ENCODE results near the gene C19orf38. TPM values are rescaled to one million over a fixed set of nuclear protein-coding genes. Genes with fewer than 3 reads are reported as not detected.

C19orf38 gene
- total RNA-seq, 1 experiment from 2014 or later: 0.61 TPM

DNA sequence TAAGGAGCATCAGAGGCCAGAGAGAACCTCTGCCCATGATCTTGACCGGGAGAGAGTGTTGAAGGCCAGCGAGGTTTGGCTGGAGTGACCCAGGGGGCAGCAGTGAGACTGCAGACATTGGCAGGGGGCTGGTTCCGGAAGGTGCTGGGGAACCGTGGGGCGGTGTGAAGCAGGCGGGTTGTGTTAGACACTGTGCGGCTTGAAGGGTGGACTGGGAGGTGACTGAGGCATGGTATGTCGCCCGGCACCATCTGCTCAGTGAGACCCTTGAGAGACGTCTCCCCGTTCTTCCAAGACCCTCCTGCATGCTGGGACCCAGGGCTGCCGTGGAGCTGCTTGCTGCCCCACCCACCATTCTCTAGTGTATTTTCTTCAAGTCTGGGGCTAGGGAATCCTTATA, 47.7 kb downstream of the C19orf38 start:
- ChIA-PET CTCF (no interaction called here), POLR2A (no interaction called here)
- Mint-ChIP-seq H3K4me3 (ENCODE audit: unreplicated experiment) (no peak overlapping the region), H3K9me3 (ENCODE audit: unreplicated experiment) (no peaks in the 10 kb centered on the region), H3K36me3 (ENCODE audit: insufficient read depth, unreplicated experiment) (peaks cover 12% of the 10 kb centered on the region), H3K27me3 (ENCODE audit: insufficient read depth, unreplicated experiment) (no peaks in the 10 kb centered on the region), H3K27ac (ENCODE audit: unreplicated experiment) (no peak overlapping the region), H3K4me1 (ENCODE audit: low read depth, unreplicated experiment) (no peaks in the 10 kb centered on the region)
- H3K36me3 ChIP-seq (ENCODE audit: control insufficient read depth, insufficient read depth, low read length): 0 out of 2 replicates have a peak, but pooled peaks cover 1% of the 10 kb centered on the region
- no peak for DNase-seq
- TF ChIP-seq, protein P1, sequence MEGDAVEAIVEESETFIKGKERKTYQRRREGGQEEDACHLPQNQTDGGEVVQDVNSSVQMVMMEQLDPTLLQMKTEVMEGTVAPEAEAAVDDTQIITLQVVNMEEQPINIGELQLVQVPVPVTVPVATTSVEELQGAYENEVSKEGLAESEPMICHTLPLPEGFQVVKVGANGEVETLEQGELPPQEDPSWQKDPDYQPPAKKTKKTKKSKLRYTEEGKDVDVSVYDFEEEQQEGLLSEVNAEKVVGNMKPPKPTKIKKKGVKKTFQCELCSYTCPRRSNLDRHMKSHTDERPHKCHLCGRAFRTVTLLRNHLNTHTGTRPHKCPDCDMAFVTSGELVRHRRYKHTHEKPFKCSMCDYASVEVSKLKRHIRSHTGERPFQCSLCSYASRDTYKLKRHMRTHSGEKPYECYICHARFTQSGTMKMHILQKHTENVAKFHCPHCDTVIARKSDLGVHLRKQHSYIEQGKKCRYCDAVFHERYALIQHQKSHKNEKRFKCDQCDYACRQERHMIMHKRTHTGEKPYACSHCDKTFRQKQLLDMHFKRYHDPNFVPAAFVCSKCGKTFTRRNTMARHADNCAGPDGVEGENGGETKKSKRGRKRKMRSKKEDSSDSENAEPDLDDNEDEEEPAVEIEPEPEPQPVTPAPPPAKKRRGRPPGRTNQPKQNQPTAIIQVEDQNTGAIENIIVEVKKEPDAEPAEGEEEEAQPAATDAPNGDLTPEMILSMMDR (IDR thresholded peaks at IDR 0.05; ENCODE audit: insufficient read depth in 1 of 2, low read depth in 1 of 2, low read length in 1 of 2, severe bottlenecking in 1 of 2, unreplicated experiment in 1 of 2): peak in 1 of 2 experiments; percentile 9
- intact Hi-C loops (cut with micrococcal nuclease; ENCODE audit: unreplicated experiment): no loop called here
- no peaks in the 10 kb centered on the region for H3K9me3 ChIP-seq
- no peaks in the 10 kb centered on the region for H3K27me3 ChIP-seq (replicated peaks; ENCODE audit: control insufficient read depth, insufficient read depth, low read length)
- H3K4me1 ChIP-seq: no peaks in the 10 kb centered on the region
- BruUV-seq (replicated peaks): no TSS peak
- no peak overlapping the region for H3K4me3 ChIP-seq (ENCODE audit: low read depth, low read length)

DNA sequence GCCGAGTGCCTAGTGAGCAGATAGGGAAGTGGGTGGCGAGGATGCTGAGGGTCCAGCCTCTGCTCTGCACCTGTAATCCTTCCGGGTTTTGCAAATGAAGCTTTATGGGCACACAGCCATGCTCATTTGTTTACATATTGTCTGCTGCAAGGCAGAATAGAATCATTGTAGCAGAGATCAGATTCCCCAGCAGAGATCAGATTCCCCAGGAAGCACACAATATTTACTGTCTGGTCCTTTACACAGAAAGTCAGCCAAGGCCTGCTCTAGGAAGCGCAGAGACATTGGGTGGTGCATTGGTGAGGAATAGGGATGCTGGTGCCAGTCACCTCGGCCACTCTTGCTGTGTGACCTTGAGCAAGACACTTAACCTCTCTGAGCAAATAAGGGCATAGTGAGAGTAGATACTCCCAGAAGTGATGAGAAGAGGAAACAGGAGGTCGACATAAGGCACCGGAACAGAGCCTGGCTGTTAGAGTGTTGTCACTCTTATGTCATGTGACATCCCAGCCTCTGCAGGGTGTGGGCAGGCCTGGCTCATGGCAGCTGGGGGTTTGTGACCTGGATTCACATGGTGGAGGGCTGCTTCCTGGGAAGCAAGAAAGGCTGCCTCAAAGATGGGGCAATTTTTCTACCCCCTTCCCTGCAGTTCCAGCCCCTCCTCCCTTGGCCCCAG, 48.8 kb downstream of the C19orf38 start:
- no peaks in the 10 kb centered on the region for H3K4me1 Mint-ChIP-seq (ENCODE audit: low read depth, unreplicated experiment)
- Histone ChIP-seq H3K36me3 (ENCODE audit: control insufficient read depth, insufficient read depth, low read length) (0 out of 2 replicates have a peak, but pooled peaks cover 1% of the 10 kb centered on the region), H3K4me3 (ENCODE audit: low read depth, low read length) (no peak overlapping the region), H3K27me3 (replicated peaks; ENCODE audit: control insufficient read depth, insufficient read depth, low read length) (no peaks in the 10 kb centered on the region), H3K9me3 (no peaks in the 10 kb centered on the region), H3K4me1 (no peaks in the 10 kb centered on the region)
- ChIA-PET POLR2A (no interaction called here), CTCF (no interaction called here)
- H3K4me3 Mint-ChIP-seq (ENCODE audit: unreplicated experiment): no peak overlapping the region
- no peaks in the 10 kb centered on the region for H3K9me3 Mint-ChIP-seq (ENCODE audit: unreplicated experiment)
- intact Hi-C loops (cut with micrococcal nuclease; ENCODE audit: unreplicated experiment): no loop called here
- TF ChIP-seq, protein P1 (IDR thresholded peaks at IDR 0.05; ENCODE audit: insufficient read depth in 1 of 2, low read depth in 1 of 2, low read length in 1 of 2, severe bottlenecking in 1 of 2, unreplicated experiment in 1 of 2): no peak
- H3K27ac Mint-ChIP-seq (ENCODE audit: unreplicated experiment): peak overlapping the region; percentile 39
- DNase-seq: no peak
- H3K27me3 Mint-ChIP-seq (ENCODE audit: insufficient read depth, unreplicated experiment): no peaks in the 10 kb centered on the region
- peaks cover 11% of the 10 kb centered on the region for H3K36me3 Mint-ChIP-seq (ENCODE audit: insufficient read depth, unreplicated experiment)
- no TSS peak for BruUV-seq (replicated peaks)

DNA sequence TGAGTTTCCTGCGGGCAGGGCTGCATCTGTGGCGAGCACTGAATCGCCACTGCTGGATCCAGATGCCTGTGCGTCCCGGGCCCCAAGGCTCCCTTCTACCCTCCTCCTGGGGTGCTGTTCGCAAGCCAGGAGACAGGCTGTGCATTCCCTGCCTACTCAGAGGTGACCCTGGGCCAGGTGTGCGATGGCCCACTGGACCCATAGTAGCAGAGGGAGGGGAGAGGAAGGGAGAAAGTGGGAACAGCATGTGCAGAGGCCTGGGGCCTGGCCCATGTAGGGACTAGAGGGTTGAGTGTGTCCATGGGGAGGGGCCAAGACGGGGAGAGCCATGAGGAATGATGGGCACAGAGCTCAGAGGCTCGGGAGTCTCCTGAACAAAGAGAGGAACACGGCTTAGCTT, 50.4 kb downstream of the C19orf38 start:
- BruUV-seq (replicated peaks): no TSS peak
- Mint-ChIP-seq H3K27ac (ENCODE audit: unreplicated experiment) (no peak overlapping the region), H3K4me3 (ENCODE audit: unreplicated experiment) (no peak overlapping the region), H3K4me1 (ENCODE audit: low read depth, unreplicated experiment) (no peaks in the 10 kb centered on the region), H3K9me3 (ENCODE audit: unreplicated experiment) (no peaks in the 10 kb centered on the region), H3K36me3 (ENCODE audit: insufficient read depth, unreplicated experiment) (peaks cover 7% of the 10 kb centered on the region), H3K27me3 (ENCODE audit: insufficient read depth, unreplicated experiment) (no peaks in the 10 kb centered on the region)
- POLR2A ChIA-PET: no interaction called here
- intact Hi-C loops (cut with micrococcal nuclease; ENCODE audit: unreplicated experiment): no loop called here
- TF ChIP-seq, protein P1 (IDR thresholded peaks at IDR 0.05; ENCODE audit: insufficient read depth in 1 of 2, low read depth in 1 of 2, low read length in 1 of 2, severe bottlenecking in 1 of 2, unreplicated experiment in 1 of 2): no peak
- Histone ChIP-seq H3K36me3 (ENCODE audit: control insufficient read depth, insufficient read depth, low read length) (0 out of 2 replicates have a peak, but pooled peaks cover 1% of the 10 kb centered on the region), H3K9me3 (no peaks in the 10 kb centered on the region), H3K27me3 (replicated peaks; ENCODE audit: control insufficient read depth, insufficient read depth, low read length) (no peaks in the 10 kb centered on the region), H3K4me3 (ENCODE audit: low read depth, low read length) (no peak overlapping the region), H3K4me1 (no peaks in the 10 kb centered on the region)
- CTCF ChIA-PET: interaction anchor here (0.6 to 0.7 kb wide), 2 partner anchors 16 to 88 kb away, joined by 3 to 5 read pairs; no protein-coding TSS in a partner anchor
- no peak for DNase-seq
